ENCODE results near the gene NDUFB4.

The NDUFB4 gene

DNA sequence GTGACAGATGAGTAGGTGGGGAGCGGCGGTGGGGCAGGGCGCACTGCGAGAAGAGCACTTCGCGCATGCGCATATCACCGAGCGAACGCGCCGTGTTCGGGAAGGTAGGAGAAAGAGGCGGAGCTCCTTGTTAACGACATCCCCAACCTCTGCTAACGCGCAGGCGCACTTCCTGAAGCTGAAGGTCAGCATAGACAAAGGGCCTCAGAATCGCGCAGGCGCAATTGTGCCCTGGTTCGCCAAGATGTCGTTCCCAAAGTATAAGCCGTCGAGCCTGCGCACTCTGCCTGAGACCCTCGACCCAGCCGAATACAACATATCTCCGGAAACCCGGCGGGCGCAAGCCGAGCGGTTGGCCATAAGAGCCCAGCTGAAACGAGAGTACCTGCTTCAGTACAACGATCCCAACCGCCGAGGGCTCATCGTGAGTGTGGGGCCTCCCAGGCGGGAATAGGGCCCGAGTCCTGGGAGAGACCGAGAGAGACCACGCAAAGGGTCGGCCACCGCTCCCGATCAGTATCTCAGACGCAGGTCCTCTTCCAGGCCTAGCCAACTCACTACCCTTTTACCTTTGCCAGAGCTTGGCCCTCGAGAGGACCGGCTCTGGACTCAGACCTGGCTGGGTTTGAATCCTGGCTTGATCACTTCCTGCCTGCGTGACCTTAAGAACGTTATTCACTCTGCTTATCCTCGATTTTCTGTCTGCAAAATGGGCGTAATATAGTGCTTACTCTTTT, at the start of gene NDUFB4:
Gene NDUFB4, plus strand, starts transcription at position 221 of the 737 bp plus-strand sequence. Its CDS starts 24 bp downstream, at position 245.
- DNase-seq (ENCODE audit: insufficient read length, low spot score), result peak; percentile 91
- peak; percentile 100 for FAIRE-seq
- TF ChIP-seq POLR2A (IDR thresholded peaks at IDR 0.05; ENCODE audit: low read depth, low read length), result peak; percentile 69

DNA sequence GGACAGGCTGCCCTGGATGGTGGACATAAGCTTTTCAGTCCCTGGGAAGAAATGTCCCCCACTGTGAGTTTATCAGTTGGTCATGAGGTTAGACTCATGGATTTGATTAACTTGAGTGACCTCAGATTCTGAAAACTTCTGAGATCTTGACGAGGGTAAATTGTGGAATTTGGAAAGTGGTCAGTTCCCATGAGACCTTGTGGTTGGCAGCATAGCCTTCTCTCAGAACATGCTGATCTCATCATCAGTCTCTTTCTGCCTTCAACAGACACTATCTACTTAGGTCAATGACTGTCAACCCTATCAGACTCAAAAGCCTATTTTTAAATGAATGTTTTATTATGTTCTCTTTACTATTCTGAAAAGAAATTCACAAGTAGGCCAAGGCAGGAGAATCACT, 45.6 kb upstream of the NDUFB4 start:
- FAIRE-seq, result no peak
- DNase-seq (ENCODE audit: insufficient read length, low spot score), result no peak
- no peak for TF ChIP-seq POLR2A (IDR thresholded peaks at IDR 0.05; ENCODE audit: low read depth, low read length)

DNA sequence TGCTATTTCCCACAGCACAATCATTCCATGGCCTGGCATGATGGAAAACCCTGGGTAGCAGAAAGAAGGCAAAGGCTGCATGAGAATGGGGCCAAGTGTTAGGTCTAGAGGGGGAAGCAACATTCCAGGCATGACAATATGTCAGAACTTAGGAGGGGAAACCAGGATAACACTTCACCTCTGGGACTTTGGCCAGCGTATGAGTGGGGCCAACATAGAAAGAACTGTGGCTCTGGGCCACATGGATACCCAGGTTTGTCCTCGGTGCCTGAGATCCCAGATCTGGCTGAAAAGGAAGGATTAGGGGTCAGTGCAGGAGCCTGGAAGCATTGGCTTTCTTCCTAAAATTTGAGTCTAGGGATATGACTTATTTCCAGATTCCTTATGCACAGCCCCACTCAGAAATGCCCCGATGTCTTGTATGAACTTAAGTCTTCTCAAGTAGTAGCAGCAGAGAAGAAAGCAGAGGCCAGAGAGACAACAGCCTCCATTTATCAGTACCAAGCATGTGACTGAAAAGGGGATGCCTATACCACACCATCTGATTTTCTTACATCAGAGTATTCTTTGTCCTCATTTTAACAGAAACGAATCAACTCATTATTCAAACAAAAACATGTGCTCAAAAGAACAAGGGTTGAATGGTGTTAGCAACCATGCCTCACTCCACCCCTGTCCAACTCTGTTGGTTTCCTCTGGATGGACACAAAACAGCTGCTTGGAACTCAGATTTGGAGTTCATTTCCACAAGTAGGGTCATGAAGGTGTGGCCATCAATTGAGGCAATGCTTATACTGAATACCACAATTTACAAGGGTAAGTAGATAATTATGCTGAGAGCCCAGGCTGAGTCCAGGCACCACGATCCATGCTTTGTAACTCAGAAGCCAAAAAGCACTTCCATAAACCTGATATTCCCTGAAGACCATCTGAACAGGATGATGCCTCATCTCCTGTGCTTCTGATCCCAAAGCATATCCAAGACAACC, 43.7 kb upstream of the NDUFB4 start:
- TF ChIP-seq POLR2A (IDR thresholded peaks at IDR 0.05; ENCODE audit: low read depth, low read length), result no peak
- FAIRE-seq (no peak), DNase-seq (ENCODE audit: insufficient read length, low spot score) (no peak)

DNA sequence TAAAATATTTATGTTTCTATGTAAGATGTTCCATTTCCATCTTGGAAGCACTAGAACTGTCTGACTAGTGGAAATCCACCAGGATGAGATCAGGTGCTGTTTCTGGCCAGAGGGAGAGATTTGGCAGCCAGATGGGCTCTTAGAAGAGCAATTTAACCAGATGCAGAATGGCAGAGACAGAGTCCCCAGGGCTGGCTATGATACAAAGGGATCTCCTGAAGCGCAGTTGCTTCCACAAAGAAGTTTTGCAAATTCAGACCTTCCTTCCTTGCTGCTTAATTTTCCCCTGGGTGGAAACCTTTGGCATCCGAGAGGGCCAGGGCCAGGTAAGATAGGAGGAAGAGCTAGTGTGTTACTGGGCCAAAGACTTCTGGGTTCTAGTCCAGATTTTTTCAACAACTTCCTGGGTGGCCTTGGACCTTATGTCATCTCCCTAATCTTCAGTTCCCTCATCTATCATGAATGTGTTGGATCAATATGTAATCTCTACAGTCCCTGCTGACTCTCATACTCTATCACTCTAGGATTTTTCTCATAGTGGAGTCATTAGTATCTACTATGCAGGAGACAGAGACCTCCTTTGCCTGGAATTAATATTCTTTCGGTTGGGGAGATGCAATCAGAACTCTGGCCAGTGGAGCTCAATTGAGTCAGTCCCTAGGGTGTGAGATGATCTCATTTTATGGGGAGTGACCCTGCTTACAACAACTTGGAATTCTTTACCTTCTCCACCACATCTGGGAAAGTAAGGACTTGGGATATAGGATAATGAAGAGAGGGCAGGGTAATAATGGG, 41.1 kb upstream of the NDUFB4 start:
- DNase-seq (ENCODE audit: insufficient read length, low spot score) (no peak), FAIRE-seq (no peak)
- TF ChIP-seq POLR2A (IDR thresholded peaks at IDR 0.05; ENCODE audit: low read depth, low read length), result no peak

DNA sequence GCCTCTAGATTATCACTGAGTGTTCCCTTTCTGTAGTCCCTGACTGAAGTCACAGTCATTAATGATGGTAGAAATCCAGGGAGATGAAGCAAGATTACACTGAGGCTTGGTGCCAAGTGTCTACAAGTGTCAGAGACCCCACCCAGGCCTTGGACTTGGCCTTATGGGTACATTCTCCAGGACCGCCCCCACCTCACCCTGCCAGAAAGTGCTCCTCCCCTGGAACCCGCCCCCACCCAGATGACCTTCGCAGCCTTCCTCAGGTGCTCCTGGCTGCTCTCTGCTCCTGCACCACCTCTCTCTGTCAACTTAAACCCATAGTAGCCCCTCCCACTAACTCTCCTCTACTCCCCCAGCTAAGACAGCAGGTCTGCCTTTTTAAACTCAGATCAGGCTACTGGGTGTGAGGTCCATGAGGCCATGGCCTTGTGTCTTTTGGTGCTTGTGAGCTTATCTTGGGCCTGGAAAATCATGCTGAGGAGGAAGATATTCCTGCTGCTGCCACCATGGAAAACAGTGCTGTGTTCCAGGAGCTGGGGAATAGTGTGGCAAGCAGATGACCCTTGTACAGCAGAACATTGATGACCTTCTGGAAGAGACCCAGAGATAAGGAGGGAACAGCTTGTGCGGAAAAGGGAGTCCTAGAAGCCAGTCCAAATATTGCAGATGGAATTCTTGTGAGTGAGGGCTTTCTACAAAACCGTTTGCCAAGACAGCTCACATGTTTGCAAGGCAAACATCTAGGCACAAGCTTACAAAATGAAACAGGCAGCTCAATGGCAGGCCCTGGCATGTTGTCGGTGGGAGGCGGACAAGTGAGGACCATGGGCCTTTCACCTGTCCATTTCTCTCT, 40.3 kb upstream of the NDUFB4 start:
- no peak for FAIRE-seq
- no peak for TF ChIP-seq POLR2A (IDR thresholded peaks at IDR 0.05; ENCODE audit: low read depth, low read length)
- DNase-seq (ENCODE audit: insufficient read length, low spot score), result no peak

DNA sequence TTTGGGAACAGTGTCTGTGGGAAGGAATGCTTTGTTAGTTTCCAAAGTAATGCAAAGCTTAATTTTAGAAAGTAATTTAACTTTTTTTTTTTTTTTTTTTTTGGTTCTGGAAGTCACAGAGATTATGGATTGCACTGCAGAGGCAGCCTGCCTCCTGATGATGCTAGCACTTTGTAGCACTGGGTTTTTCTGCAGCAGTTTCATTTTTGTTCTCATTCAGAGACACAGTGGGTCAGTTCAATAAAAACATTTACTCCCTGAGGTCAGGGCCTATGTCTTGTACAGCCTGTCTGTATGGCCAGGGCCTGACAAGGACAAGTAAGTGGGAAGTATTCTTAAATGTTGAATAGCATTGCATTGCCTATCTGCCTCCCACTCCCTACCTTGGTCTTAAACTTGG, 39.0 kb upstream of the NDUFB4 start:
- no peak for DNase-seq (ENCODE audit: insufficient read length, low spot score)
- TF ChIP-seq POLR2A (IDR thresholded peaks at IDR 0.05; ENCODE audit: low read depth, low read length), result no peak
- no peak for FAIRE-seq

DNA sequence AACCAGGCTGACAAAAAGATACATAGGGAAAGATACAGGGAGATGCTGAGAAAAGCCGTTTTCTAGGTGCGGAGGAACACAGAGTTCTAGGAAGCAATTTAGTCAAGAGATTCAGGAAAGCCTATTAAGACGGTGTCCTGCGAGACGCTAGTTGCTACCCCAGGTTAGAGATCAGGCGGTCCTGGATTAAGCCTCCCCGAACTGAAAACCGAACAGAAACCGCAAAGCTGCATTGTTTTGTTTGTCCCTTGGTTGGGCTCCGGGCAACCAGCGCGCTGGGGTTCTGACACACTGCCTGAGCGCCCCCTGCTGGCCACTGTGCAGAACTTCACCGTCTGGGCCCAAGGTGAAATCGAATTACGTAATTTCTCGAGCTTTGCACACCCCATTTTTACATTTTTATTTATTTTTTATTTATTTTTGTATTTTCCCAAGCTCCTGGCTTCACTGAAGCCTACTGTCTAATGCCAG, 37.3 kb upstream of the NDUFB4 start:
- FAIRE-seq, result peak; percentile 62
- peak; percentile 59 for DNase-seq (ENCODE audit: insufficient read length, low spot score)
- no peak for TF ChIP-seq POLR2A (IDR thresholded peaks at IDR 0.05; ENCODE audit: low read depth, low read length)

DNA sequence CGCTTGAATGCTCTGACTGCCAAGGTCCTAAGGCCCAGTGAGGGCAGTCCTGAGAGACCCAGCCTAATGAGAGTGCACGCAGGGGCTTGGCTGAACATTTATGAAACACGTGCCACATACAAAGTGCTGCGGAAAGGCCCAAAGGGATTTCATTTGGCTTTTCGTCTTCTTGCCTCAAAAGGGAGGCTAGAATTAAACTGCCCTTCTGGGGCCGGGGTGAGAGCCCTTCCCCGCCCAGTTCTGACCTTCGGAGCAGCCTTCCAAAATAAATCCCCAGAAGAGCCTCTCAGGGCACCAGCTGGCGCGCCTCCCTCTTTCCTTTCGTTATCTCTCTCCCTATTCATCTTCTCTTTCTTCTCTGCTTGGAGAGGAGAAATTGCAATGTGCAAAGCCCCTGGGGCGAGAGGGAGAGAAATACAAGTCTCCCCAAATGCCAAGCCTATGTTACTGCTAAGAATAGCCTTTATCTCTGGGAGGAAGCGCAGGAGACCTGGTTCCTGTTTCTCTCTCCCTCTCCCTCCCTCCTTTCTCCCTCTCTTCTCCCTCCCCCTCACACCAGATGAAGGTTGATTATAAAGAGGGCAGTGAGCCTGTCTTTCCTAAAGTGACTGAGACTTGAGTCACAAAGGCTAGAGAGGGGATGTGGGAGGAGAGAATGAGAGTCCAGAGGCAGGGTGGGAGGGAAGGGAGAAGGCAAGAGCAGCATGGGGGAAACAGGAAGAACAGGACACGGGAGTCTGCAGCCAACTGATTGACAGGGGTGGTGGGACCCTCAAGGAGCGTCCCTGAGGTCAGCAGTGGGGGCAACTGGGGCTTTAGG, 36.7 kb upstream of the NDUFB4 start:
- peak; percentile 26; the same call in 1 of the 2 replicates for TF ChIP-seq POLR2A (IDR thresholded peaks at IDR 0.05; ENCODE audit: low read depth, low read length)
- FAIRE-seq, result peak; percentile 53
- DNase-seq (ENCODE audit: insufficient read length, low spot score), result peak; percentile 49

DNA sequence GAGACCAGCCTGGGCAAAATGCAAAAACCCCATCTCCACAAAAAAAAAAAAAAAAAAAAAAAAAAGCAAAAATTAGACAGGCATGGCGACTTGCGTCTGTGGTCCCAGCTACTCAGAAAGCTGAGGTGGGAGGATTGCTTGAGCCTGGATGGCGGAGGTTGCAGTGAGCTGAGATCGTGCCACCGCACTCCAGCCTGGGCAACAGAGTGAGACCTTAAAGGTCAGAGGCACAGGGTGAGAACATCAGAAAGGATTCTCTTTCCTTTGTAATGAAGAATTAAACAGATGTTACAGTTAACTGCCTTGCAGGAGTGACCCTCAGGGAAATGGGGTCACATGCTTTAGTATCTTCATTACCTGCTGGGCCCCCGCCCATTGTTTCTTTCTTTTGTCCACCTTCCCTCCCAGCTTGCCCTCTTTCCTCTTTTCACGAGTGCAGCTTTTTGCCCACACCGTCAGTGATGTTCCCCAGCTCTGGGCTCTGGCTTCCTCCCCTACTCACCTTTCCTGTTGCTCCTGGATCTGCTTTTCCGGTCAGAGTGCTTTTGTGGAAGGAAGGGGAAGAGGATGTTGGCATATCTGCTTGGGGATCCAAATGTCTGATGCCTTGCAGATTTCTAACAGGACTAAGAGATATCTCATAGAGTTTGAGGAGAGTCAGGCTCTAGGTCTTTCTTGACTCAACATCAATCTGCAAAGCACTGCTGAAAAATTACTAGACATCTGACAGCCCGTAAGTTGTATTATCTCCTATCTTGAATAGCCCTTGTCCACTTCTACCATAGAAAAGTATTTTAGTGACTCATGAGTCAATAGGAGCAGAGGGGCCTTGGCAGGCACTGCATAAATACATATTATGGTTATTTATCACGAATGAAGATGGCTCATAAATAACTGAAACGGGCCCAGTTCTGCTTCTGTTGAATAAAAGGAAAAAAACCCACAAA, 35.6 kb upstream of the NDUFB4 start:
- FAIRE-seq (no peak), DNase-seq (ENCODE audit: insufficient read length, low spot score) (no peak)
- TF ChIP-seq POLR2A (IDR thresholded peaks at IDR 0.05; ENCODE audit: low read depth, low read length), result no peak

DNA sequence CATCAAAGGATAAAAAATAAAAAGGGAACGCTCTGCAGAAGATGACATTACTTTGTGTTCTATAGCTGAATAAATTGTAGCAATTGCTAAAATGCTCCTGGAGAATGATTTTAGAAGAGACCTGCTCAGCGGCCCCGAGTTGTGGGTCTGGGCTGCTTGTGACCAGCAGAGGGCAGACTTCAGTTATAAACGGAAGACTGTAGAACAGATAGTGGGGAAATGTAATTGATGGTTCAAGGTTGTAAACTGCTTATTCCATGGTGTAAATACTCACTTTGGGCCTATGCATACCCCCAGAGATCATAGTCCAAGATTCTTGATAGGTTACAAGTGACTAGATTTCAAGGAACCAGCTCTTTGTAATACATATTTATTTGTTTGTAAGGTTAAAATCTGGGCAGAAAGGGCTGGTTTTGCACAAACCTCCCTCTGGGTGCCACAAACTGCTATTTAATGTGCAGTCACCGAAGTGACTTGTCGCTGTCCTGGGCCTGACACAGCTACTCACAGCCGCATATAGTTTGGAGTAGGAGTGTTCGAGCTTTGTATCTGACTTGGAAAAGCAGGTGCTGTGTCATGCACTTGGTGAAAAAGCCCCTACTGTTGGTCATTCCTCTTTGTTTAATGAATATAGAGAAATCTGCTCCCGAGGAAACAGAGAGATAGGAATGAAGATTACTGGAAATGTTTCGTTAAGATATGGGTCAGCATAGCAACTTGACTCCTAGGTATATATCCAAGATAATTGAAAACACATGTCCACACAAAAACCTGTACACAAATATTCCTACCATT, 34.7 kb upstream of the NDUFB4 start:
- TF ChIP-seq POLR2A (IDR thresholded peaks at IDR 0.05; ENCODE audit: low read depth, low read length), result no peak
- no peak for DNase-seq (ENCODE audit: insufficient read length, low spot score)
- FAIRE-seq, result peak; percentile 60

Measured in H54 (cell line).